Ectodermal cell (in vitro differentiated cells): ENCODE results near the gene CPN1.

ENCODE experiments used
- H3K27ac ChIP-seq: 2 replicates; pipeline ENCODE4 v1.7.0; 2013; ENCODE audit warnings: mild to moderate bottlenecking, low read depth, low read length; ENCODE audit not compliant: insufficient read depth, poor library complexity, severe bottlenecking
- H3K27me3 ChIP-seq: 2 replicates; pipeline ENCODE4 v1.7.0; 2013; ENCODE audit warnings: mild to moderate bottlenecking, low read length; ENCODE audit not compliant: insufficient read depth, control insufficient read depth, poor library complexity, severe bottlenecking
- H3K36me3 ChIP-seq: one replicate; pipeline ENCODE4 v1.7.0; 2013; ENCODE audit warnings: low read length; ENCODE audit not compliant: control insufficient read depth, insufficient read depth
- H3K4me1 ChIP-seq: one replicate; pipeline ENCODE4 v1.7.0; 2013; ENCODE audit warnings: low read length; ENCODE audit not compliant: control insufficient read depth, insufficient read depth
- H3K4me3 ChIP-seq: 2 replicates; pipeline ENCODE4 v1.7.0; 2013; ENCODE audit warnings: low read depth, low read length, control low read depth; ENCODE audit not compliant: insufficient read depth
- H3K9me3 ChIP-seq: 2 replicates; pipeline ENCODE4 v1.7.0; 2013; ENCODE audit warnings: mild to moderate bottlenecking, low read length, moderate library complexity; ENCODE audit not compliant: control insufficient read depth
- WGBS, 2 experiments: methylation state at CpG; one replicate each; pipeline ENCODE4 v1.1.7; 2013; ENCODE audit warnings: missing lambda C conversion rate in 2 of 2; 5-methylcytosine and 5-hydroxymethylcytosine counted together

The CPN1 gene

DNA sequence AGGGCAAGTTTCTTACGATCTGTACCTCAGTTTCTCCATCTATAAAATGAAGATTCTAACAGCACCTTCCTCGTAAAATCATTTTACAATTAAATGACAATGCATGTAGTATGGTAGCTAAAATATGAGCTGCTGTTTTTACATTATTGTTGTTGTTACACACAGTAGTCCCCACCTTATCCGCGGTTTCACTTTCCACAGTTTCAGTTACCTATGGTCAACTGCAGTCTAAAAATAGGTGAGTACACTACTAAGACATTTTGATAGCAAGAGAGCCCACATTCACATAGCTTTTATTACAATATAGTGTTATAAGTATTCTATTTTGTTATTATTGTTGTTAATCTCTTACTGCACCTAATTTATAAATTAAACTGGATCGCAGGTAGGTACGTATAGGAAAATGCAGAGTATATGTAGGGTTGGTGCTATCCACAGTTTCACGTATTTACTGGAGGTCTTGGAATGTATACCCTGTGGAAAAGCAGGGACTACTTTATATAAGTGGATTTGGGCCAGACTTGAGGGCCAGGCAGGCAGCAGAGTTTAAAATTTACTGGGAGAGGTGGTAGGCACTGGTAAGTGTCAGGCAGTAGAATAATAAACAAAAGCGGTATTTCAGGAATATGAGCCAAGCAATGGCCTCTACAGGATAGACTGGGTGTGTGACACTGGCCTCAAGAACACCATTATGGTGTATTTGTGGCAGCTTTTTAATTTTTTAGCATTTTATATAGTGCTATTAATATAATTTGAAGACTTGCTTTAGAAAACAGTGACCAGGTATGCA is 82.2 kb downstream of the CPN1 start:
- 97 to 98% methylated on average over 5 to 8 of the region's 8 CpGs for WGBS, 2 experiments
- Histone ChIP-seq H3K27me3 (no peaks in the 10 kb centered on the region), H3K9me3 (no peaks in the 10 kb centered on the region), H3K27ac (no peak overlapping the region), H3K36me3 (no peaks in the 10 kb centered on the region), H3K4me3 (no peak overlapping the region), H3K4me1 (no peaks in the 10 kb centered on the region)

DNA sequence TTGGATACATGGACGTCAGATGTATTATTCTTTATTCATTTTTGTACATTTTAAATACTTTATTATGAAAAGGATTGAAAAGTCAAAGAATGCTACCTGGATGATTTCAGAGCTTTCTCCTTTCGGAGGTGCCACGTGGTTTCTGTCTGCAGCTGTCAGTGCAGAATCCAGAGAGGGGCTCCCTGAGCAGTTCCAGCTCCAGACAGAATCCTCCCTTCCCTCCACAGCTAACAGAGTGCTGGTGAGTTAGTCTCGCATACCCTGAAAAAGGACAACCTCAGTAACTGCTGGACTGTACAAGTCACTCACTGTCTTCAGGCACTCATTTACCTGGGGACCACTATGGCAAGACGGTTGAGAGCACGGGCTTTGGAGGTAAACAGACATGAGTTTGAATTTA is 82.8 kb downstream of the CPN1 start:
- H3K27me3 ChIP-seq = no peaks in the 10 kb centered on the region
- H3K4me1 ChIP-seq = no peaks in the 10 kb centered on the region
- H3K9me3 ChIP-seq = no peaks in the 10 kb centered on the region
- no peaks in the 10 kb centered on the region for H3K36me3 ChIP-seq
- 90 to 91% methylated on average over 6 of the region's 6 CpGs for WGBS, 2 experiments
- H3K4me3 ChIP-seq = no peak overlapping the region
- no peak overlapping the region for H3K27ac ChIP-seq

DNA sequence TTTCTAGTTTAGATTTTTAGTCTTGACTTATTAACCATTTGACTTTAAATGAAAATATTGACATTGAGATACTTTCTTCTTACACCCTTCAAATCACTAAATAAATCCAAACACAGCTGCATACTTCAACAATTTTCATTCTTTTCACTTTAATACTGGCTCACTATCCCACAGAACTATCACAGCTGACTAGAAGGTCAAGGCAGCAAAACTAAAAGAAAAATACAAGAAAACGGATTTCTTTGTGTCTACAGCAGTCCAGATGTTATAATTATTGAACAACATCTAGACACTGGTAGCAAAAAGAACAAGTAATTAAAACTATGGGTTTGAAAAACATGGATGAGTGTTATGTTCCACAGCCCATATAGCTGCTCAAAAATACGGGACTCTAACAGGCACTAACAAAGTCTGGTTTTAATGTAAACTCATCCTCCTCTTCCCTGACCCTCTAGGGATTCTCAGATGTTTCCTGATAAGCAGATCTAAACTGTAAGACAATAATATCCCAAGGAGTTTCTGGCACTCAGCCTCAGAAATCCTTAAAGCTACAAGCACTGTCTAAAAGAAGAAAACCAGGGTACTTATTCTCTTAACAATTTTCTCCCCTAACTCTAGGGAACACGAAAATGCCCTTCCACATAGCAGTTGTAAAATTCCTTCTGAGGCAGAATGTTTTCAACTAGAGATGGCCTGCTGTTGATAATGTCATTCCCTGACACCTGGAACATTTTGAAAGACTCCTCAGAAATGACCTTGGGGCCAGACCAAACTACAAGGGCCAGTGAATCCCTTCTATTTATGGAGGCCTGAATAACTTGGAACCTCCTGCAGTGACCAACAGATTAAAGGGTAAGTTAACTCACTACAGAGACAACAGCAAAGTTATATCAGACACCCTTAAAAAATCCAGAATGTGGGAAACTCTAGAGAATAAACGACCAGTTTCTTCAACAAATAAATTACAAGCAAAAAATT is 84.7 kb downstream of the CPN1 start:
- WGBS, 2 experiments = 78 to 82% methylated on average over 3 to 4 of the region's 4 CpGs
- H3K4me3 ChIP-seq = no peak overlapping the region
- no peaks in the 10 kb centered on the region for H3K4me1 ChIP-seq
- no peak overlapping the region for H3K27ac ChIP-seq
- no peaks in the 10 kb centered on the region for H3K27me3 ChIP-seq
- no peaks in the 10 kb centered on the region for H3K9me3 ChIP-seq
- no peaks in the 10 kb centered on the region for H3K36me3 ChIP-seq

DNA sequence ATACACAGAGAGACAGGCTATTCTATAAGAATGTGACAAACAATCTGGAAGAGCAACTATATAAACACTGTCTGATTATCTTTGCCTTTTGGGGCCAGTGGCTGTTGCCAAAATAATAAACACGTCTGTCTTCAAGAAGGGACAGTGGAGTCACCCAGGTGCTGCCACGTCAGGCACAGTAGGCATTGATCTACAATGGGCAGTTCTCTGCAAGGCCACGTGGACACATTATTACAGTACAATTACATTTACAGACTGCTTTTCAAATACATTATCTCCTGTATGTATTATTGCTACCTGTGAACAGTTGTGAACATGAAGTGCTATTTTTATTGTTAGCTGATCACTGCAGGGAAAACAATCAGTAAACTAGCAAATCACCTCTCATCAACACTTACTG is 86.0 kb downstream of the CPN1 start:
- Histone ChIP-seq H3K4me3 (no peak overlapping the region), H3K27me3 (no peaks in the 10 kb centered on the region), H3K9me3 (no peaks in the 10 kb centered on the region), H3K36me3 (no peaks in the 10 kb centered on the region), H3K27ac (no peak overlapping the region), H3K4me1 (no peaks in the 10 kb centered on the region)
- 88 to 99% methylated on average over 3 of the region's 3 CpGs for WGBS, 2 experiments

DNA sequence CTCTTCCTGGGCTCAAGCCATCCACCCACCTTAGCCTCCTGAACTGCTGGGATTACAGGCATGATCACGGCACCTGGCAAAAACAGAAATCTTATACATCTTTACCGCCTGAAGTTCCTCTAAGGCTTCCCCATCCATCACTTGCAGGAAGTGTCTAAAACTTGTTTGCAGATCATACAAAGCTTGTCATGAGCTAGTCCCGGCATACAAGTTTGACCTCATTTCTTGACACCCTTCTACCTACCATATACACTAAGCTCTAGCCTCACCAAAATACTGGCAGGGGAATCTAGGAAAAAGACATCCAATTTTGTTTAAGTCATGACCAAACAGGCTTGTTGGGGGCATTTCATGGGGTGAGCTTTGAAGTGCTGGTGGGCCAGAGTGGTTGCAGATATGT is 86.4 kb downstream of the CPN1 start:
- no peak overlapping the region for H3K4me3 ChIP-seq
- no peaks in the 10 kb centered on the region for H3K4me1 ChIP-seq
- WGBS, 2 experiments = 96 to 97% methylated on average over 3 of the region's 3 CpGs
- H3K27me3 ChIP-seq = no peaks in the 10 kb centered on the region
- no peaks in the 10 kb centered on the region for H3K9me3 ChIP-seq
- no peak overlapping the region for H3K27ac ChIP-seq
- H3K36me3 ChIP-seq = no peaks in the 10 kb centered on the region

GRCh38 chr10:99994801-99995200 is 86.9 kb downstream of the CPN1 start:
- Histone ChIP-seq H3K27ac (no peak overlapping the region), H3K4me3 (no peak overlapping the region), H3K27me3 (no peaks in the 10 kb centered on the region), H3K9me3 (no peaks in the 10 kb centered on the region), H3K4me1 (no peaks in the 10 kb centered on the region), H3K36me3 (no peaks in the 10 kb centered on the region)
- 90 to 93% methylated on average over 5 of the region's 5 CpGs for WGBS, 2 experiments

DNA sequence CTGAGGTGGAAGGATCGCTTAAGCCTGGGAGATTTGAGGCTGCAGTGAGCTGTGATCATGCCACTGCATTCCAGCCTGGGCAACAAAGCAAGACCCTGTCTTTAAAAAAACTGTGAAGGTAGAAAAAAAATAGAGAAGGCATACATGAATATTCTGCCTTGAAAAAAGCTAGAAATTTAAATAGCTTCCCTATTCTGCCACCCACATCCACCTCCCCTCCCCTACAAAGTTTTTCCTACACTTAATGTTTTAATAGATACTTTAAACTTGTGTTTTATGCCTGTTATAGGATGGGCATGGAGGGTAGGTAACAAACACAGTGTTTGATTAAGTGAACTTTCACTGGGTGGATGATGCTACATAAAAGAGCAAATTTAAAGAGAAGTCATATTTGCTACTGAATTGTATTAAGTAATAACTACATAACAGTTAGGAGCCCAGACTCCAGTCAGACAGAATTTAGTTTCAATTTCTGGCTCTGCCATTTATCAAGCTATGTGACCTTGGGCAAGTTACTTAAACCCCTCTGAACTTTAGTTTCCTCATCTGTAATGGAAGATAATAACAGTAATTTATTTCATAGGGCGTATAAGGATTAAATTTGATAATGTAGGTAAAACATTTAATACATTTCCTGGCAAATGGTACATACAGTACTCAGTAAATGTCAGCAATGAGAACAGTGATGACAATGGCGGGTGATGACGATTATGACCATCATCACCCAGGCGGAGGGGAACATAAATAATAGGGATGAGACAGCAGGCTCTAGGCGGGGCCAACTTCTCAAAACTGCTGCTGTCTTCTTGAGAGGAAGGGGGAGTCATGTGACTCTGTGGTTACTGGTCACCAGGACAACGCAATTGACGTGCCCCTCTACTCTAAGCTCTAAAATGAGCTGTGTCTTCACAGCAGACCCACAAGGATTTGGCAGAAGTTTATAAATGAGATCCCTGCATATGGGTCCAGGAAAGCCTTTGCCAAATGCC is 87.7 kb downstream of the CPN1 start:
- Histone ChIP-seq H3K4me3 (no peak overlapping the region), H3K27me3 (no peaks in the 10 kb centered on the region), H3K9me3 (no peaks in the 10 kb centered on the region), H3K4me1 (no peaks in the 10 kb centered on the region), H3K36me3 (no peaks in the 10 kb centered on the region), H3K27ac (no peak overlapping the region)
- 74 to 82% methylated on average over 7 to 8 of the region's 8 CpGs for WGBS, 2 experiments
